NCI-H146 treated with DMSO at 0.1 percent for 48 hours (cell line): Measurements from ENCODE around the gene FAM151A.
"Not testable (repeated sequence)": the region's sequence is repeated elsewhere in the genome, so short reads cannot be mapped to it uniquely, and the experiment has no call there.

Experiments used
- DNase-seq: peaks from one replicate; lab custom pipeline; 2025; ENCODE audit not compliant: unreplicated experiment; lab: John Stamatoyannopoulos, UW

FAM151A gene

DNA sequence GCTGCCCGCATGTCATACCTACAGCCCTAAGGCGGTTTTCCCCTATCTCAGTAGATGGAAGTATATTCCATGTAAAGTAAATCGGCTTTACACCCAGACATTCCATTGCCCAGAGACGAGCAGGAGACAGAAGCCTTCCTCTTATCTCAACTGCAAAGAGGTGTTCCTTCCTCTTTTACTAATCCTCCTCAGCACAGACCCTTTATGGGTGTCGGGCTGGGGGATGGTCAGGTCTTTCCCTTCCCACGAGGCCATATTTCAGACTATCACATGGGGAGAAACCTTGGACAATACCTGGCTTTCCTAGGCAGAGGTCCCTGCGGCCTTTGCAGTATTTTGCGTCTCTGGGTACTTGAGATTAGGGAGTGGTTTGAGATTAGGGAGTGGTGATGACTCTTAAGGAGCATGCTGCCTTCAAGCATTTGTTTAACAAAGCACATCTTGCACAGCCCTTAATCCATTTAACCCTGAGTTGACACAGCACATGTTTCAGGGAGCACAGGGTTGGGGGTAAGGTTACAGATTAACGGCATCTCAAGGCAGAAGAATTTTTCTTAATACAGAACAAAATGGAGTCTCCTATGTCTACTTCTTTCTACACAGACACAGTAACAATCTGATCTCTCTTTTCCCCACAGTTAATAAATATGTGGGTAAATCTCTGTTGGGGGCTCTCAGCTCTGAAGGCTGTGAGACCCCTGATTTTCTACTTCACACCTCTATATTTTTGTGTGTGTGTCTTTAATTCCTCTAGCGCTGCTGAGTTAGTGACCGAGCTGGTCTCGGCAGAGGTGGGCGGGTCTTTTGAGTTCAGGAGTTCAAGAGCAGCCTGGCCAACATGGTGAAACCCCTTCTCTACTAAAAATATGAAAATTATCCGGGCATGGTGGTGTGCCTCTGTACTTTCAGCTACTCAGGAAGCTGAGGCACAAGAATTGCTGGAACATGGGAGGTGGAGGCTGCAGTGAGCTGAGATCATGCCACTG, 13.4 kb upstream of the FAM151A start:
- DNase-seq: not testable (repeated sequence)

DNA sequence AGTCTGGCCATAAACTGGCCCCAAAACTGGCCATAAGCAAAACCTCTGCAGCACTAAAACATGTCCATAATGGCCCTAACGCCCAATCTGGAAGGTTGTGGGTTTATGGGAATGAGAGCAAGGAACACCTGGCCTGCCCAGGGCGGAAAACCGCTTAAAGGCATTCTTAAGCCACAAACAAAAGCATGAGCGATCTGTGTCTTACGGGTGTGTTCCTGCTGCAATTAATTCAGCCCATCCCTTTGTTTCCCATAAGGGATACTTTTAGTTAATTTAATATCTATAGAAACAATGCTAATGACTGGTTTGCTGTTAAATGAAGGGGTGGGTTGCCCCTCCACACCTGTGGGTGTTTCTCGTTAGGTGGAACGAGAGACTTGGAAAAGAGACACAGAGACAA, 12.5 kb upstream of the FAM151A start:
- DNase-seq: not testable (repeated sequence)

DNA sequence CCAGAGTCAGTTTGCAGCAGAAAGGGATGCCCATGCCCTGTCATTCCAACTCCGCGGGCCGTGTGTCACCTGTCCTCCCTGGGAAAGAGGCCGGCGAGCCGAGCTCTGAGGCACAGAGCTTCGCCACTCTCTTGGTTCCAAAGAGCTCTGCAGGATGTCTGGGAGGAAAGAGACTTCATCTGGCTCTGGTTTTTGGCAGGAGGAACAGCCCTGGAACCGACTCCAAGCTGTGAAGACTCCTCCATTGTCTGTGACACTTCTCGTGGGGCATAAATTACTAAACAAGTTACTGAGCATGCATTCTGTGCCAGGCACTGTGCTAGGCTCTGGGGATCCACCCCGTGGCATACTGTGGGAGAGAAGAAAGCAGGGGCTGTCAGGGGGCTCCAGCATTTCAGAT, 3.9 kb upstream of the FAM151A start:
- DNase-seq: no peak

DNA sequence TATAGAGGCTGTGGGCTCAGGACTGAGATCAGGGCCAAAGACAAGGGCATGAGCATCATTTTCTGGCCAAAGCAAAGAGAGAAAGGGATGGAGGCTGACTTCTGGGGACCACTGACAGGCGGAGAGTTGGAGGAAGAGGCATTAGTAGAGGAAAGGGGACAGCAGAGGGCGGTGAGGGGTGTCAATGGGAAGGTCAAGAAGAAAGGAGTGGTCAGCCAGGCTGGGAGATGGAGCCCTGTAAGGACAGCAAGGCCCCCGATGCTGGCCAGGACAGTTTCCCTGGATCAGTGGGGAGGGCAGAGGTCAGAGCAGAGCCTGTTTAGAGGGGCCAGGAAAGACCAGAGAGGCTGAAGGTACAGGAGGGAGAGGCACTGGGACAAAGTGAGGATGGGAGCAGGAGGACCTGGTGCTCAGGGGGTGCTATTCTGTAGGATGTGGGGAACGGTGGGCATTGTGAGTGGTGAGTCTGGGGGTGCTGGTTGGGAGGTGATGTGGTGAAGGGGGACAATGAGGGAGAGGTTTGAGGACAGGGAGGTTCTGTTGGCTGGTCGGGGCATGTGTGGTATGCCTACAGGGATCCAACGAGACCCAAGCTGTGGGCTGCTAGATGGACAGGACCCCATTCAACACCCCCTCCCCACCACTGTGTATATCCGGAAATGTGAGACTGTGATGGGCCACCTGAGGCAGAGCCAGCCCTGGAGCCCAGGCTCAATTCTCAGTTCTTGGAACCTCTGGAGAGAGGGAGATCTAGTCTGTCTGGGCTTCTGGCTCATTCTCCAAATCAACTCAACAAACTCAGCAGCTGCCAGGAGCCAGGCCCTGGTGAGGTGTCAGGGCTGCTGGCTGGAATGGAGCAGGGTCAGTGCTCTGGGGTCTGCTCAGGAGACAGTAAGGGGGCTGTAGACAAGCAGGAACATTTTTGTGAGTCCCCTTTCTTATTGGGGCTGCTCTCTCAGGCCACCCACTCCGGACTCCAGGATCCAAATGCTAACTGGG, 1.4 kb upstream of the FAM151A start:
- no peak for DNase-seq

DNA sequence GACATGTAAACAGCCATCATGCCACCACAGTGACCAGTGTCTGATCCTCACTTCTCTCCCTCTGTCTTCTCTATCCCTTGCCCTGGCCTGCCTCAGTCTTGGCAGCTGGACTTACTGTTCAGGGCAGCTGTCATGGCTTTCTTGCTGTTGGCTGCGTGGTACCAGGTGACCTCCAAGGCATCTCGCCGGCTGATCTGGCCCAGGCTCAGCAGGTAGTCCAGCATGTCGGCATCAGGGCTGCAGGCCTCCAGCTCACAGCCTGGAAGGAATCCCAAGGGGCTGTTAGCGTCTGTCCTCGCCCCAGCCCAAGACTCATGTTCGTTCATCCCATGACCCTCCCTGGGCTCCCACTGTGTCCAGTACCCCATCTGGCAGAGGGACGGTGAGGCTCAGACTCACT, 3.6 kb downstream of the FAM151A start:
- no peak for DNase-seq

DNA sequence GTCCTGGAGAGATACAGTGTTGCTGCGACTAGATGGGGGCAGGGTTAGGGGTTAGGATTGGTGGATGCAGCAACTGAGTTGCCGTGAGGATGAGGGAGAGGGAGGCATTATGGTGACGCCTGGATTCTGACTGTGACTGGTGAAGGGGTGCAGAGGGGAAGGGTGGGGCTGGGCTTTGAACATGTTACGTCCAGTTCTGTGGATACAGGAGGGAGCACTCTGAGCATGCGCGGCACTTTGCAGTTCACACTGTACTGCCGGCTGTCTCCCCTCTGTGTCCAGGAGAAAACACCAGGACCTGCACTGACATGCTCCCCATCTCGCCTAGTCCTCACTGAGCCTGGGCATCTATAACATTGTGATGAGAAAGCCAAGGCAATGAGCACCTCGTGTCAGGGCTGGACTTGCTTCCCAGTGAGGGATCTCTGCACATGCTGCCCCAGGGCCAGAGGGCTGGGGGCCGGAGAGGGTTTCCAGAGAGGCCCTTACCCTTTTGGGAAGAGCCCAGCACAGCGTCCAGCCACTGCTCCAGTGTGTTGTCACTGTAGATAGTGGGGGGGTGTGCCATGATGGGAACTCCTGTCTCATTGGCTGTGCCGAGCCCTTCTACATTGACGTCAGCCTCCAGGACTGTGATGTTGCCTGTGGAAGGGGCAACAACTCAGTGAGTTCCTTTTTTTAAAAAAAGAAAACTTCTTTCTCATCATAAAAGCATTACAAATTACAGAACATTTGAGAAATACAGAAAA, 7.6 kb downstream of the FAM151A start:
- no peak for DNase-seq

DNA sequence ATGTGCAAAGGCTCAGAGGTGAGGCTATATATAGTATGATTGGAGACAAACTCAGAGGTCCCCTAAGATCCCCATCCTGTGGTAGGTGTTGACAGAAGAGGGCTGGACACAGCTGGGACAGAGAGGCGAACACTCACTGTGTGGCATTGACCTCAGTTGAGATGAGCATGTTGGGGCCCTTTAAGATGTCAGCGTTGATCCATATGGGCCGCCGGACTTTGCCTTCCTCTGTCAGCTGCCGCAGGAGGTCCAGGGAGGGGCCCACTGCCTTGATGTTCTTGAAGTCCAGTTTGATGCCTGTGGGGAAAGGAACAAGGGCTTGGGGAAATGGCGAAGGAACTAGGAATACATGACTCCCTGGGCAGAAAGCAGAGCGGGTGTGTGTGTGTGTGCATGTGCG, 8.8 kb downstream of the FAM151A start:
- no peak for DNase-seq

DNA sequence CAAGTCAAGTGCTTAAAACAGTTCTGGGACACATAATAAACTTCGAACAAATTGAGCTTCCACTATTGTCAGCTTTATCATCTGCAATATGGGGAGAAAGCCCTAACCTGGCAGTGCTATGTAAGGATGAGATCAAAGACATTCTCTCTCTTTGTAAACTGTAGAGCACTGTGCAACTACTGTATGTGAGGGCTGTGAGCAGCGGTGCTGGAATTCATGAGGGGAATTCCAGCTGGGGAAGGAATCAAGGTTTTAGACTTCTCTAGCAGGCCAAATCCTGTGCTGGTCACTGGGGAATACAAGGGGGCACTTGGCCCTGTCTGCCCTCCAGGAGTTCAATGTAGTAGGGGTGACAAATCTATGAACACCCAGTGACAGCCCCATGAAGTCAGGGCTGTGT, 9.3 kb downstream of the FAM151A start:
- no peak for DNase-seq

DNA sequence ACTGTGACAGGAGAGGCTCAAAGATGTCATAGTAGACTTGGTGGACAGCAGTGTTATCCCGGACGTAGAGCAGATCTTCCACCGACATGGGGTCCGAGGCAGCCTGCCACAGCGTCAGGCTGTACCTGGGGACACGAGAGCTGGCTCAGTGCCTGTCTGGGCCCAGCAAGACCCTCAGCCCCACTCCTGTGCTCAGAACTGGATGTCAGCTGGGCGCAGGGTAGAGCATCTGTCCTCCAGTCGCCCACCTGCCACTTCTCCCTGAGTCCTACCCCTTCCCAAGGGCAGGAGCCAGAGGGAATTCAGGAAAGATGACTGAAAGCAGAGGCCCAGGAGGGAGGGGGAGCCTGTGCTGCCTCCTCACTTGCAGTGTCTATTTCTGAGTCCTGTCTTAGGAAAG, 11.7 kb downstream of the FAM151A start:
- DNase-seq: no peak

DNA sequence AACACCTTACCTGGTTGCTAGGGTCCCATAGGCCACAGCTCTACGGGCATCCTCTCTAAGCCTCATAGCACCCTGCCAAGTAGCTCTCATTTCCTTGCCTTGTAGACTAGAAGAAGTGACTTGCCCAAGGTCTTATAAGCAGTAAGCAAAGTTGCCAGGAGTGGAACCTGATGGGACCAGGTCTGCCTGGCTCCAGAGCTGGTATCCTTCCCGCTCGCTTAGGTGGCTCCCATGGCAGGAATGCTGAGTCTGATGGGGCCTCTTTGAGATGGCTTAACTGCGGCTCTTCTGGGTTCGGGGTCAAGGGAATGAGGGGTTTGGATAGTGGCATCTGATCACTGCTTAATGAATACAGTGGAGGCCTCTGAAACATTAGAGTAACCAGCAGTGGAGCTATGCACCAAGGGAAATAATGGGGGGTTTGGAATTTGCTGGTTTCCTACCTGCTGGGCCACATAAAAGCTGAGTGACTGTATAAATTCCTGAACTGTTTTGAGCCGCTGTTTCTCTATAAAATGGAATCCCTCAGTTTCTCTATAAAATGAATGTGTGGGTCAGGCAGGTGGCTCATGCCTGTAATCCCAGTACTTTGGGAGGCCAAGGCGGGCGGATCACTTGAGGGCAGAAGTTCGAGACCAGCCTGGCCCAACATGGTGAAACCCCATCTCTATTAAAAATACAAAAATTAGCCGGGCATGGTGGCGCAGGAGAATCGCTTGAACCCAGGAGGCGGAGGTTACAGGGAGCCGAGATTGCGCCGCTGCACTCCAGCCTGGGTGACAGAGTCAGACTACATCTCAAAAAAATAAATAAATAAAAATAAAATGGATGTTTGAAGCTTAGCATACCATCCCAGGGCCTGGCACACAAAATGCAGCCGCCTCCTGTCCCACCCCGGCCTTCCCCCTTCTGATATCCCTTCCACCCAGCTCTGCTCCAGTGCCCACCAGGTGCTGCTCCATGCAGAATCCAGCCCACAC, 12.4 kb downstream of the FAM151A start:
- no peak for DNase-seq

DNA sequence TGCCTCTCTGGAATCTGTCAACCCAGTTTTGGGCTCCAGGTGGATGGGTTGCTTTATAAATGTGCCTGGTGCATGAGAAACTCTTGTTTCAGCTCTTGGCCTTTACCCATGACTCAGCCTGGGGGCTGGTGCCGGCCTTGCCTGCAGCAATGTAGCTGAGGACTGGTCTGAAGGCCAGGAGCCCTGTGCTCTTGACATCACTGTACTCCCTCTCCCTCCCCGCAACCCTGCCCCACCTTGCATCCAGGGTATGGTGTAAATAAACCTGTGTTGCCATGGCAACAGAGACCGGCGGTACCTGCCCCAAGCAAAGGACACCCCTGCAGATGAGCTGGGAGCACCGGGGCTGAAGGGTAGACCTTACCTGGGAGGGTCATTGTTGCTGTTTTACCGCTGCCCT, 13.3 kb downstream of the FAM151A start:
- DNase-seq: no peak

DNA sequence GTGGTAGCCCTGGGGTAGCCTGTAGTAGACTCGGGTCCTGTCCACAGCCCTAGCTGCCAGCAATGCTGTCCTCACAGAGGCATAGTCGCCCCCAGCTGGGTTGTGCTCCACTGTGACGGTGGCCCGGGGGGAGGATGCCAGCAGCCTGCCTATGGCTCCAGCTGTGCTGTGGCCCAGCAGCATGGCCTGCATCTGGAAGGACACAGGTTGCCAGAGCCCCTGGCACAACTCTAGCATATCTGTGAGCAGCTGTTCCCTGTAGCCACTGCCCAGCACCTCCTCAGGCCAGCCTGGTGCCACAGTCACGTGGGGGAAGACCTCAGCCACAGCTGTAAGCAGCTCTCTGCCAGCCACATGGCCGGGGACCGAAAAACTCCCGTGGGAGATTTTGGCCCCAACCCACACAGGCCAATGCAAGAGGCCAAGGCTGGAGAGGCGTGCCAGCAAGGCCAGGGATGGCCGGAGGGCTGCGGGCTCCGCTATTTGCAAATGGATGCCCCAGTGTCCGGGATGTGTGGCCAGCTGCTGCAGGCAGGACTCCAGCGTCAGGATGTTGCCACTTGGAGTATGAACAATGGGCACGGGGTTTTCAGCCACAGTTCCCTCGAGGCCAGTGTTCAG, 13.9 kb downstream of the FAM151A start:
- DNase-seq: no peak

DNA sequence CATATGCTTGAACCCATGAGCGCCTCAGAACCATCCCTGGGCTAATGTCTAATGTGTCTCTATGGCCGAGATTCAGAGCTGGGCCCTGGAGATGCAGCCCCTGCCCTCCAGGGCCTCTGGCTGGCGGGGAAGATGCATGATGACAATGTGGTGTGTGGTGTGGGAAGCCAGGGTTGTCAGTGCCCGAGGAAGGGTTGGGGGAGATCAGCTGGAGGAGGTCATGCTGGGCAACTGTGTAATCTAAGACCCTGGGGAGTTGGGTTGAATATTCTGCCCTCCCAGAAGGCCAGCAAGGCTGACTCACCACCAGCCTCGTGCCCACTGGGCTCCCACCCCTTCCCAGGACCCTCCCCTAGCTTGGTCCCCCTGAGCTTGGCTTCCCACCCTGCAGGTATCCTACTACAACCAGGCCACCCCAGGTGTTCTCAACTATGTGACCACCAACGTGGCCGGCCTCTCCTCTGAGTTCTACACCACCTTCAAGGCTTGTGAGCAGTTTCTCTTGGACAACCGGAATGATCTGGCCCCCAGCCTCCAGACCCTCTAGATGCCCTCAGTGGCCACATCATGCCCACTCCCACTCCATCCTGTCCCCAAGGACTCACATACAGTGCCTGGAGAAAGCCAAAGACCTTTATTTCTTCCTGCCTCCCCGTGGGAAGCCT, 14.6 kb downstream of the FAM151A start:
- DNase-seq: no peak

DNA sequence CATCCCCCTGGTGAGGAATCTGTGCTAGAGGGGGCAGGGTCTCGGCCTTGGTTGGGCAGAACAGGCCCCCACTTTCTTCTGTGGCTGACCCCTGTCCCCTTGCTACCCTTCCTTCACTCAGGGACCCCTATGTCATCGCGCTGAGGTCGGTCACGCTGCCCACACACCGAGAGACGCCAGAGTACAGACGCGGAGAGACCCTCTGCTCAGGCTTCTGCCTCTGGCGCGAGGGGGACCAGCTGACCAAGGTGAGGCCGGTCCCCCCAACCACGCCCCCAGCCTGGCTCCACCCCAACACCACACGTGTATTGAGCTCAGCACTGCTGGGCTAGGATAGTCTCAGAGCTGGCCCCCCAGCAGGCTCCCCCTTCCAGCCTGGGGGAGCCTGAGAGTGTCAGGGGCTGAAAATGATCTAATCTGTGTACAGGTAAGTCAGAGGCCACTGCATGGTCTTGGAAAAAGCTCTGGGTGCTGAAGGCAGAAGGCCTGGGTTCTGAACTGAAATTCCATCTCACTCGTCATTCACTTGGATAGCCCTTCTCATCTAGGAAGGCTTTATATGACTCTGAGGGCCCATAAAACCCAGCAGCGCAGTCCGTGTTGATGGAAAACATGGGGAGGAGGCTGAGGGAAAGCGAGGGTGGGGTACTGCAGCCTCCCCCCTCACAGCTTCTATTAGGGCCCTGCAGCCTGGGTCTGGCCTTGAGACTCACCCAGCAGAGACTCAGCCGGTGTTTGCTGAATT, 15.3 kb downstream of the FAM151A start:
- DNase-seq: no peak

DNA sequence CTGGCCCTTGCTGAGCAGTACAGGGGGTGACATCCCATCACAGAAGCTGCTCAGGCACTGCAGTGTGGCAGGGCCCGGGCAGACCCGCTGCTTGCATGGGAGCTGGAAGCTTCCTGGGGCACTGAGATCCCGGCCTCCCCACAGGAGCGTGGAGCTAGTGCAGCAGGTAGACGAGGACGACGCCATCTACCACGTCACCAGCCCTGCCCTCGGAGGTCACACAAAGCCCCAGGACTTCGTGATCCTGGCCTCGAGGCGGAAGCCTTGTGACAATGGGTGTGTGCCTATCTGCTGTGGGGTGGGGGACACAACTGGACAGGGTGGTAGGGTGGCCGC, 16.4 kb downstream of the FAM151A start:
- DNase-seq: no peak

DNA sequence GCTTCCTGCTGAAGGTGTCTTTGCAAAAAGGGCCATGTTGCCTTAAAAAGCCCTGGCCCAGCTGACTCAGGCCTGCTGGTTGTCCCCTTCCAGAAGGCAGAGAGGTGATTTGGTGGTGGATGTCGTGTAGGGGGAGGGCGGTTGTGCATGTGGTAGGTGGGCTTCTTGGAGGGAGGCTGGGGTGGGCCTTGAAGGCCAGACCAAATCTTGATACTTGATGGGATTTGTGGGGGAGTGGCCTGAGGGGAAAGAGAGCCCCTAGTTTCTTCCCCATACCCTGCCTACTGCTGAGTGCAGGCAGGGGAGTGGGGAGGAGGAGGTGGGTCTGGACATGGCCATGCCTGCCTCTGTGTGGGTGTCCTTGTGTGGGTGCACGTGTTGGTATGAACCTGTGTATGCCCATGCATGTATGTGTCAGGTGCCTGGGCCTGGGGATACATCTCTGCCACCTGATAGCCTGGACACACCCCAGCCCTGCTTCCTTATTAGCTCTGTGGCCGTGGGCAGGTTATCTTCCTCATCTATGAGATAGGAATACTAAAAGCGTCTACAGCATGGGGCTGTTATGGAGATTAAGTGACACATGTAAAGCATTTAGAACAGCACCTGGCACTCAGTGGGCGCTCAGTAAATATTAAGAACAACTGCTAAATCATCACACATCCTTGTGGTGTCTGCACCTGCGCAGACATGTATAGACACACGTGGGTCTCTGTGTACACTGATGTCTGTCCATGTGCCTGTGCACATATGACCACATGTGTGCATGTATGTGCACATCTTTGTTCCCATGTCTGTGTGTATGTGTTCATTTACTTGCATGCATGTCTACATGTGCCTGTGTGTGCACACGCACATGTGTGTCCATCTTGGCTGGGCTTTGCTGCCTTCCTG, 17.0 kb downstream of the FAM151A start:
- DNase-seq: peak; percentile 71
